Right forelimb (tissue), 1 donor: ENCODE data around the gene CCND2.
A peak's percentile ranks its signal among the peaks of the same experiment; 100 is the strongest.

ENCODE experiments used
- DNase-seq: peaks from one replicate; pipeline ENCODE4 v3.0.0-alpha.2; 2018

The CCND2 gene

GRCh38 chr12:4293299-4293965 is 19.9 kb downstream of the CCND2 start:
- no peak for DNase-seq

GRCh38 chr12:4293966-4294505 is 20.5 kb downstream of the CCND2 start:
- no peak for DNase-seq

GRCh38 chr12:4296751-4297150 is 23.2 kb downstream of the CCND2 start:
- no peak for DNase-seq

- DNase-seq, result no peak
Measured at GRCh38 chr12:4297617-4298016, 24.1 kb downstream of the CCND2 start.

GRCh38 chr12:4300883-4301282 is 27.3 kb downstream of the CCND2 start:
- no peak for DNase-seq

- DNase-seq, result no peak
Measured at GRCh38 chr12:4301932-4302501, 28.5 kb downstream of the CCND2 start.

GRCh38 chr12:4302881-4303280 is 29.3 kb downstream of the CCND2 start:
- no peak for DNase-seq

GRCh38 chr12:4303750-4304149 is 30.2 kb downstream of the CCND2 start:
- no peak for DNase-seq

GRCh38 chr12:4307593-4308333 is 34.2 kb downstream of the CCND2 start:
- peak; percentile 76 for DNase-seq

GRCh38 chr12:4308334-4308950 is 34.9 kb downstream of the CCND2 start:
- no peak for DNase-seq

GRCh38 chr12:4311776-4312175 is 38.2 kb downstream of the CCND2 start:
- DNase-seq, result no peak

- DNase-seq, result no peak
Measured at GRCh38 chr12:4312251-4312650, 38.7 kb downstream of the CCND2 start.

- DNase-seq, result no peak
Measured at GRCh38 chr12:4320497-4320852, 46.9 kb downstream of the CCND2 start.

- peak; percentile 94 for DNase-seq
Measured at GRCh38 chr12:4320853-4321701, 47.5 kb downstream of the CCND2 start, which contains the start of gene TIGAR. Gene TIGAR (plus strand): TSS chr12:4321213. CDS start chr12:4321272, 59 bp downstream.

- no peak for DNase-seq
Measured at GRCh38 chr12:4322726-4323125, 49.2 kb downstream of the CCND2 start.
